LNCaP clone FGC (cell line): ENCODE data around the gene SNHG17.
"Not testable (repeated sequence)": the region's sequence is repeated elsewhere in the genome, so short reads cannot be mapped to it uniquely, and the experiment has no call there.

ENCODE experiments used
- DNase-seq: peaks from one replicate; pipeline ENCODE4 v3.0.0-alpha.2; 2011; ENCODE audit warnings: low read depth
- H3K4me3 ChIP-seq: 2 replicates; pipeline ENCODE4 v1.5.1; 2011; ENCODE audit warnings: mild to moderate bottlenecking, low read depth, low read length, control low read depth
- CTCF ChIP-seq: IDR thresholded peaks from 2 replicates; pipeline ENCODE4 v1.5.1; 2012; ENCODE audit warnings: mild to moderate bottlenecking; ENCODE audit not compliant: control insufficient read depth, insufficient read depth; ENCODE audit errors: extremely low read depth

SNHG17 gene

GRCh38 chr20:38435555-38435939, 419 bp upstream of the SNHG17 start:
- no peak overlapping the region for H3K4me3 ChIP-seq
- TF ChIP-seq CTCF = no peak
- no peak for DNase-seq

DNA sequence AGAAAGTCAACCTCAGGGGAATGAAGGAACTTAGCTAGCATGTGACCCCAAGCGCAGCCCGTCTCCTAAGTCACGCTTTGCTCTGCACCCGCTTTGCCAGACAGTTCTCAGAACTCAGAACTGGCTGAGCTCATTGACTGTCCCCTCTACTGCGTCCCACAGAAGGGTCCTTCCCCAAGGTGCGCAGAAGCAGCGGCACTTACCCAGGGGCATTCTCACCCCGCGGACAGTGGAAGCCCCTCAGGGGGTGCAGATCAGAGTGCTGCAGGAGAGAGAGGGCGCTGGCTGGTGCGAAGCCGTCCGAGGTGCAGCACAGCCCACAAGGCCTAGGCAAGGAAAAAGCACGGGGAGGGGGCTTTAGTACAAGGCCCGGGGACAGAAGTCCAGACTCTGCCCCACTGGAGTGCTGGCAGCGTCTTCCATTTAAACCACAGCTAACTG, 807 bp downstream of the SNHG17 start:
- H3K4me3 ChIP-seq = peak overlapping the region; percentile 97
- 0 out of 2 replicates have a peak, but pooled peaks have one; percentile 7 for TF ChIP-seq CTCF
- DNase-seq = no peak

DNA sequence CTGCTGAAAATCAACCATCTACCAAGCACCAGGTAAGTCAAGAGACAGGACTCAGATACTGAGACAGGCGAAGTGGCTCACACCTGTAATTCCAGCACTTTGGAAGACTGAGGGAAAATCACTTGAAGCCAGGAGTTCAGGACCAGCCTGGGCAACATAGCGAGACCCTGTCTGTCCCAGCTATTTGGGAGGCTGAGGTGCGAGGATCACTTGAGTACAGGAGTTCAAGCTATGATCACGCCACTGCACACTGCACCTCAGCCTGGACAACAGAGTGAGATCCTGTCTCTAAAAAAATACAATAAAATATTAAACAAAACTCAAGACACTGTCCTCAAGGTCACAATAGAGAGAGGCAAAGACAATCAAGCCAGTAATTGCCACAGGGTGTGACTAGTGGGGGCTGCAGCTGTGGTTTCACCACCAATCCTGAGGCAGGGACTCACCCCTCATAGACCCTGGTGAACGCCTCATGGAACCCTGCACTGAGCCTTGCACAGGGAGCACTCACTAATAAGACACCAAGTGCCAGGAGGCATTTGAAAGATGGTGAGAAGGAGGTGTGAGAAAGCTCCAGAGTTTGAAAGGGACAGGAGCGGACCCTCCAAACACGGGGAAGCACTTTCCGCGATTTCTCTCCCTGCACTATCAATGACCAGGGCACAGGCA, 1.7 kb downstream of the SNHG17 start:
- TF ChIP-seq CTCF = no peak
- DNase-seq = no peak
- H3K4me3 ChIP-seq = peak overlapping the region; percentile 97

DNA sequence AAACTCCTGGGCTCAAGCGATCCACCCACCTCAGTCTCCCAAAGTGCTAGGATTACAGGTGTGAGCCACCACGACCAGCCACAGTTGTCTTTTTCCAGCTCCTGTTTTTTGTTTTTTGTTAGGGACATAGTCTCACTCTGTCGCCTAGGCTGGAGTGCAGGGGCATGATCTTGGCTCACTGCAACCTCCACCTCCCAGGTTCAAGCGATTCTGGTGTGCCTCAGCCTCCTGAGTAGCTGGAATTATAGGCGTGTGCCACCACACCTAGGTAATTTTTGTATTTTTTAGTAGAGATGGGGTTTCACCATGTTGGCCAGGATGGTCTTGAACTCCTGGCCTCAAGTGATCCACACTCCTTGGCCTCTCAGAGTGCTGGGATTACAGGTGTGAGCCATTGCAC, 2.3 kb downstream of the SNHG17 start:
- not testable (repeated sequence) for H3K4me3 ChIP-seq, DNase-seq

- H3K4me3 ChIP-seq = no peak overlapping the region
- TF ChIP-seq CTCF = no peak
- no peak for DNase-seq
Measured at GRCh38 chr20:38432292-38432691, 2.8 kb downstream of the SNHG17 start.

DNA sequence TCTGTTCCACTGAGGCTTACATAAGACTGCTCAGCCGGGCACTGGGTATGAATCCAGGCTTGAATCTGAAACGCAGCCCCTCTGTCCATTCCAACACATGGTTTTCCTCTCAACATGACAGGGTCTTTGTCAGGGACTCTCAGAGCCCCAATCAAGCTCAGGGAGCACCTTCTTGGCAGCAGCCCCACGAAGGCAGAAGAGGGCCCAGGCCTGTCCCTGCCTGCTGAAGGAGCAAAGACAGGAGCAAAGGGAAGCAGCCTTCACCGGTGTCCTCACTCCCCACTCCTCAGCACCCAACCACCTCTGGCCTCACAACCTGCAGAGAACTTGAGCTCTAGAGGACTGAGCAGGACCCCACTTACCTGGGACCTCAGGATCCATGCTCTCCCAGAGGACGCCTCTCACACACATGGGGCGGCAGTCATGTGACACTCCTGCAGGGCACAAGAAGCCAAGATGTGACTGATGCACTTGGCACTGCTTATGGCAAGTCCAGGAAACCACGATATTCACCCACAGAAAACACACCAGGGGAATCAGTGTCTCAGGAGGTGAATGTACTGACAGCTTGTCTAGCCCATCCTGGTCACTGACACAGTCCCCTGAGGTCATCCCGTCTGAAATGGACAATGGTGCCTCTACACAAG, 4.3 kb downstream of the SNHG17 start:
- H3K4me3 ChIP-seq = no peak overlapping the region
- TF ChIP-seq CTCF = no peak
- DNase-seq = no peak

DNA sequence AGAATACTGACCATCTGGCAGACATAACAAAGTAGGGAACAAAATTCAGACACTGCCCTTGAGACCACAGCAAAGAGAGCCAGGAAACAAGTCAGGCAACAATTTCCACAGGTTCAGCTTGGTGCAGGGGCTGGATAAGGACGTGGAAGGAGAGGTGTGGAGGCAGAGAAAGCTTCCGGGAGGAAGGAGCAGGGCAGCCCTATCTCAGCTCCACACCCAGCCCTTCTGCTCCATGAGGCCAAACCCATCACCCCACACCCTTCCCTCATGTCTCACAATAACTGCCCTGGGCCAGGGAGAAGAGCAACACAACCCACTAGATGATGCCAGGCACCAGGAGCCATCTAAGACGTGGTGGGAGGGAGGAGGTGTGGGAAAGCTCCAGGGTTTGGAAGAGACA, 5.8 kb downstream of the SNHG17 start:
- DNase-seq = no peak
- no peak overlapping the region for H3K4me3 ChIP-seq
- no peak for TF ChIP-seq CTCF
